HepG2 (cell line): ENCODE data around the gene KLF9. TPM values are rescaled to one million over a fixed set of nuclear protein-coding genes. Genes with fewer than 3 reads are reported as not detected.

ENCODE experiments used
- CEBPG ChIP-seq: IDR thresholded peaks from 2 replicates; pipeline ENCODE4 v1.6.1; 2016
- HDAC2 ChIP-seq: sonication (generic); formaldehyde crosslinking; IDR thresholded peaks from 2 replicates; pipeline ENCODE4 v1.4.0; 2020; ENCODE audit warnings: missing genetic modification reagents
- HNRNPL ChIP-seq: fragments of 200-400 bp; formaldehyde crosslinking; IDR thresholded peaks from 2 replicates; pipeline ENCODE4 v1.6.1; 2017; ENCODE audit warnings: mild to moderate bottlenecking, low read depth, low read length
- PREB ChIP-seq: sonication (generic); formaldehyde crosslinking; IDR thresholded peaks from 2 replicates; pipeline ENCODE4 v1.4.0; 2020; ENCODE audit warnings: missing genetic modification reagents
- SATB2 ChIP-seq: sonication (generic); formaldehyde crosslinking; IDR thresholded peaks from 2 replicates; pipeline ENCODE4 v1.5.0; 2020; ENCODE audit warnings: missing genetic modification reagents
- SNAPC4 ChIP-seq: sonication (generic); formaldehyde crosslinking; IDR thresholded peaks from 2 replicates; pipeline ENCODE4 v1.4.0; 2020; ENCODE audit warnings: mild to moderate bottlenecking, missing genetic modification reagents
- THAP11 ChIP-seq: IDR thresholded peaks from 2 replicates; pipeline ENCODE4 v1.6.1; 2016; ENCODE audit warnings: missing biosample characterization, missing genetic modification reagents
- TSC22D2 ChIP-seq: sonication (generic); formaldehyde crosslinking; IDR thresholded peaks from 2 replicates; pipeline ENCODE4 v1.5.1; 2020; ENCODE audit warnings: missing genetic modification reagents, mild to moderate bottlenecking, borderline replicate concordance
- XRCC5 ChIP-seq: fragments of 200-400 bp; formaldehyde crosslinking; optimal IDR thresholded peaks from 2 replicates; pipeline ENCODE3; 2017; ENCODE audit warnings: mild to moderate bottlenecking, low read length
- ZC3H4 ChIP-seq: sonication (generic); formaldehyde crosslinking; IDR thresholded peaks from 2 replicates; pipeline ENCODE4 v1.4.0; 2020; ENCODE audit warnings: missing genetic modification reagents, borderline replicate concordance
- ZNF512 ChIP-seq: sonication (generic); formaldehyde crosslinking; IDR thresholded peaks from 2 replicates; pipeline ENCODE4 v1.4.0; 2020; ENCODE audit warnings: mild to moderate bottlenecking, missing genetic modification reagents
- ZNF513 ChIP-seq: sonication (generic); formaldehyde crosslinking; conservative IDR thresholded peaks from 2 replicates; pipeline ENCODE4 v1.5.0; 2020; ENCODE audit warnings: missing genetic modification reagents
- ZNF629 ChIP-seq: sonication (generic); formaldehyde crosslinking; conservative IDR thresholded peaks from 2 replicates; pipeline ENCODE4 v1.5.0; 2020; ENCODE audit warnings: missing genetic modification reagents
- polyA plus RNA-seq, 8 experiments: library from polyadenylated mRNA; depleted of rRNA in 3 of 8; stranded (reverse) in 7 of 8; unstranded in 1 of 8; fragments of >200 nt; fragmentation: Illumina TruSeq in 4 of 8; extraction: Trizol in 4 of 8; gene quantifications; 2 replicates each; pipeline versions ENCODE4 v1.2.1 to v1.2.3, GENCODE V29; 2011 to 2016; ENCODE audit warnings: low read depth in 4 of 8, missing spikeins in 1 of 8, mixed read lengths in 1 of 8; ENCODE audit not compliant: insufficient read depth in 1 of 8
- total RNA-seq, 5 experiments: library from RNA; depleted of rRNA; stranded (reverse); fragments of >200 nt; fragmentation: Illumina TruSeq; extraction: Trizol; gene quantifications; 2 replicates each; pipeline ENCODE4 v1.2.3, GENCODE V29; 2016; ENCODE audit warnings: low read depth in 1 of 5

The KLF9 gene
- total and polyA plus RNA-seq, 2 of the 13 experiments (the other 11 are each of a cell fraction or from before 2014, with no cell fraction given): 5.7 to 7.2 TPM

- no peak for TF ChIP-seq ZNF513 (CRISPR knock-in tag)
- no peak for TF ChIP-seq ZNF512
- 0 out of 2 replicates have a peak, but pooled peaks have one; percentile 59 for TF ChIP-seq HNRNPL
- TF ChIP-seq ZC3H4 (CRISPR knock-in tag): peak; percentile 98
- peak; percentile 37 for TF ChIP-seq XRCC5
- no peak for TF ChIP-seq SATB2 (CRISPR knock-in tag)
- no peak for TF ChIP-seq PREB (CRISPR knock-in tag)
- peak; percentile 48; the same call in 1 of the 2 replicates for TF ChIP-seq SNAPC4 (CRISPR knock-in tag)
- TF ChIP-seq THAP11 (CRISPR knock-in tag): peak; percentile 34; the same call in 1 of the 2 replicates
- TF ChIP-seq HDAC2 (CRISPR knock-in tag): peak; percentile 20; the same call in 1 of the 2 replicates
- 0 out of 2 replicates have a peak, but pooled peaks have one; percentile 28 for TF ChIP-seq TSC22D2
- 0 out of 2 replicates have a peak, but pooled peaks have one; percentile 3 for TF ChIP-seq CEBPG (CRISPR knock-in tag)
- TF ChIP-seq ZNF629 (CRISPR knock-in tag): no peak
Measured at GRCh38 chr9:70420441-70421271, 6.2 kb upstream of the KLF9 start (continued).
